ENCODE data around the gene HLA-DOB.
A peak's percentile ranks its signal among the peaks of the same experiment; 100 is the strongest.
"Not testable (repeated sequence)": the region's sequence is repeated elsewhere in the genome, so short reads cannot be mapped to it uniquely, and the experiment has no call there.

The HLA-DOB gene

DNA sequence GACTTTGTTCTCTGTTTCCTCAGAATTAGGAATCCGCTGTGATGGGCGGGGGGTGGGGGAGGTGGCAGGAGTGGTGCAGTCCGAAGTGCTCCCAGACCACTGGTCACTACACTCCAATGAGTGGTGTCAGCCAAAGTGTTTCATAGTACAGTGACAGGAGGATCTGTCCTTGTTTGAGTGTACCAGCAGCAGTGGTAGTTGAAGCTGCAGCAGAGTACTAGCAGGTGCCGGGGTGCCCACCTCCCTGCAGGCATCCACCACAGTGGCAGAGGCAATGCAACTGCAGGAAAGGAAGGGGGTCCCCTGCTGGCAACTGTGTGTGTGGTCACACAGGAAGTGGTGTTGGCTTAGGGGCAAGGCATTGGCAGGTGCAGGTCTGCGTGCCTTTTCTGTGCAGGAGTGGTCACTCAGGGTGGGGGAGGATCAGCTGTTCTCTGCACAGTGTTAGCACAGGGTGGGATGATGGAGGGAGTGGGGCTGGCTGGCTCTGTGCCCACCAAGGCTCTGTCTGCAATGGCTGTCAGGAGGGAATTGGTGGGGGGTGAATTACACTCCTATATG, 9.7 kb downstream of the HLA-DOB start:
- DNase-seq, result no peak

DNA sequence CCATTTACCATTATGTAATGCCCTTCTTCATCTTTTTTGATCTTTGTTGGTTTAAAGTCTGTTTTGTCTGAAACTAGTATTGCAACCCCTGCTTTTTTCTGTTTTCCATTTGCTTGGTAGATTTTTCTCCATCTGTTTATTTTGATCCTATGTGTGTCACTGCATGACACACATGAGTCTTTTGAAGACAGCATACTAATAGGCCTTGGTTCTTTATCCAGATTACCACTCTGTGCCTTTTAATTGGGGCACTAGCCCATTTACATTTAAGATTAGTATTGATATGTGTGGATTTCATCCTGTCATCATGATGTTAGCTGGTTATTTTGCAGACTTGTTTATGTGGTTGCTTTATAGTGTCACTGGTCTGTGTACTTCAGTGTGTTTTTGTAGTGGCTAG, 11.4 kb downstream of the HLA-DOB start:
- DNase-seq, result not testable (repeated sequence)

- no peak for DNase-seq
Observed at GRCh38 chr6:32803416-32803815, 13.4 kb downstream of the HLA-DOB start.

GRCh38 chr6:32799740-32800139, 17.1 kb downstream of the HLA-DOB start:
- DNase-seq, result no peak

GRCh38 chr6:32799168-32799567, 17.6 kb downstream of the HLA-DOB start:
- no peak for DNase-seq

DNA sequence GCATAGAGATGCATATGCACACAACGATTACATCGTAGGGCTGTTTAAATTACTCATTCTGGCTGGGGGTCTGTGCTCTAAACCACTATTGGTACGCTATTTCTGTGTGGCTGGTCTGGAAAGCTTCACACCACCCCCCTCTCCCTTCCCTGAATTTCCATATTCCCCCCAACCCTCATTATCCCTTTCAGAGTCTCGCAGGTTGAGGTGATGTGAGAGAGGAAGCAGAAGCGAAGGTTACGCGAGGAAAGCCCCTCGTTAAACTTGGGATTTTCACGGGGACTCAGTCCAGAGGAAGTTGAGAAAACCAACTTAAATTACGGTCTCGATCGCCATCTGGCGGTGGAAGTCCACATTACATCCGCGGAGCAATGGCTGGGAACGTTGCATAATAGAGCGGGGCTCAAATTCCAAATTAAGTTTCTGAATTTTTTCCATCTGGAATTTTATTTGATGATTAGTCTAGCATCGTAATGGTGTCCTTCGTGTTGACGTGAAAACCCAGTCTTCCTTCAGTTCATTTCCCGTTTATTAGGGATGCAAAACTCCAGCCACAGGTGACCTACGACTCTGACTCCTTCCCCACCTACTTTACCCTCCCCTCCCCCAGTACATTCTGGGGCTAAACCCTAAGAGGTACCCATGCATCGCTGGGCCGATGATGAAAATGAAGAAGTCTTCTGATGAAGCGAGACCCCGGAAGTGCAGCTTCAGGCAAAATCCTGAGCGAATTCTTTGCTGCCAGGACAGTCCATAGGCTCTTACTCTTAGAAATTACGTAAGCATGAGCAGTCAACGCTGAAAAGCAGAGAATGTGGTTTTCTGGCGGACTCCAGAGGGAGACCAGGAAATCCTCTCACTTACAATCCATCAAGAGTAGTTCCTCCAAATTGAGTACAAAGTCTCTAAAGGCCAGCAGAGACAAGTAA, 19.7 kb downstream of the HLA-DOB start:
- peak; percentile 25 for DNase-seq

DNA sequence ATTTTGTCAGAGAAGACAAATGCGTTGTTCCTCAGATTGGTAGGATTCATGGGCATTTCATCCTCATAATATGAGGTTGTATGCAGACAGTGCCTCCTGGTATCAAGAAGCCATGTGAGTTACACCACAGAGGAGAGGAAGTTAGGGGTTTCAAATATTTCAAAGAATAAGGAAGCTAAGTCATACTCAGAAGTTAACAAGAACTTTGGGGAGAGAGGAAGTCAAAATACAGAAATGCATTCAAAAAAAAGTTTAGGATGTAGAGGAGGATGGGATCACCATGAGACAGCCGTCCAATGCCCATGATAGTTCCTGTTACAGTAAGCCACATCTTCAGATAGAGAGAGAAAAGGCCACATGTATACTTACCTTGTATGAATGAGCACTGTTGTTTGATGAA, 22.3 kb downstream of the HLA-DOB start:
- DNase-seq, result no peak

DNA sequence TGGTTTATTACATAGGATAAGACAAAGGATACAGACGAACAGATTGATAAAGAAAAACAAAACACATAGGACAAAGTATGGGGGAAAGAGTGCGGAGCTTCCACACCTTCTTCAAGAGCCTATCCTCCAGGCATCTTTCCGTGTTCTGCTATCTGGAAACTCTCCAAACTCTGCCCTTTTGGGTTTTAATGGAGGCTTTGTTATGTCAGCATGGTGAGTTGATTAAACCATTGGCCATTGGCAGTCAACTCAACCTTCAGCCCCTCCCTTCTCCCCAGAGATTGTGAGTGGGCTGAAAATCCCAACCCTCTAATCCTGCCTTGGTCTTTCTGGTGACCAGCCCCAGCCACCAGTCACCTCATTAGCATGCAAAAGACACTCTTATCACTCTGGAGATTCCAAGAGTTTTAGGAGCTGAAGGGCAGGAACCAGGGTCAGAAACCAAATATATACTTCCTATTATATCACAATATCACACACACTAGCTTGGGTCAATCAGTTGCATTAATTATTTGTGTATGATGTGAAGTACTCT, 23.8 kb downstream of the HLA-DOB start:
- no peak for DNase-seq

- no peak for DNase-seq
Observed at GRCh38 chr6:32790306-32790705, 26.5 kb downstream of the HLA-DOB start.

GRCh38 chr6:32785781-32786533, 30.8 kb downstream of the HLA-DOB start:
- peak; percentile 49 for DNase-seq

- not testable (repeated sequence) for DNase-seq
Observed at GRCh38 chr6:32782923-32783322, 33.9 kb downstream of the HLA-DOB start.

GRCh38 chr6:32779036-32779435, 37.8 kb downstream of the HLA-DOB start:
- no peak for DNase-seq

- no peak for DNase-seq
Observed at GRCh38 chr6:32775071-32775470, 41.7 kb downstream of the HLA-DOB start.

GRCh38 chr6:32774426-32774825, 42.4 kb downstream of the HLA-DOB start:
- no peak for DNase-seq

GRCh38 chr6:32772656-32773055, 44.1 kb downstream of the HLA-DOB start:
- DNase-seq, result no peak

GRCh38 chr6:32764048-32764447, 52.8 kb downstream of the HLA-DOB start:
- no peak for DNase-seq

DNA sequence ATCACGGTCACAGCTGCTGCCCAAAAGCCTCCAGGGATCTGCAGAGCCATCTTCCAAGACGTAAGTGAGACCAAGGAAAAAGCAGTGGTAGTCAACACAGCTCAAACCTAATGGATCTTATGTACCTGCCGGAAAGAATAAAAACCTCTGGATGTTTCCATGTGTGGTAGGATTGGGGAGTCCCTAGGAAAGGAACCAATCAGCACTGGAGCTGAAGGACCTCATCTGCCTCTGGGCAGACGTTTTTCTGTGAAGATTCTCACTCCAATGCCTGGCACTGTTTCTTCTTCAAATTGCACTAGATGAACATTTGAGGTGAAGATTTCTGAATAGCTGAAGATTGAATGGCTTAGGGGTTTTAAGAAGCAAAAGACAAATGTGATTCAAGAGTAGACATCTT, 53.4 kb downstream of the HLA-DOB start, which contains the start of gene HLA-DQB2:
Gene HLA-DQB2, minus strand, starts transcription at position 112 of the 400 bp plus-strand sequence. Its CDS starts 62 bp downstream, at position 50.
- no peak for DNase-seq

Data from NCI-H748 treated with DMSO at 0.1 percent for 48 hours (cell line).